Mucosa of rectum (tissue), 2 donors: ENCODE measurements around the gene PEX11A.

Experiments
- H3K27ac ChIP-seq, 2 donors: one replicate each; pipeline ENCODE4 v1.7.0; 2013; ENCODE audit warnings: inconsistent platforms in 2 of 2, low read depth in 2 of 2, low read length in 2 of 2
- H3K27me3 ChIP-seq, 2 donors: one replicate each; pipeline ENCODE4 v1.7.0; 2013; ENCODE audit warnings: low read length in 2 of 2; ENCODE audit not compliant: control insufficient read depth in 2 of 2, insufficient read depth in 2 of 2
- H3K36me3 ChIP-seq, 2 donors: one replicate each; pipeline ENCODE4 v1.7.0; 2013; ENCODE audit warnings: low read length in 2 of 2; ENCODE audit not compliant: control insufficient read depth in 2 of 2, insufficient read depth in 2 of 2
- H3K4me1 ChIP-seq, 2 donors: one replicate each; pipeline ENCODE4 v1.7.0; 2013; ENCODE audit warnings: low read length in 2 of 2, mild to moderate bottlenecking in 1 of 2; ENCODE audit not compliant: control insufficient read depth in 2 of 2, insufficient read depth in 2 of 2
- H3K4me3 ChIP-seq, 2 donors: one replicate each; pipeline ENCODE4 v1.7.0; 2013; ENCODE audit warnings: low read length in 2 of 2
- H3K9ac ChIP-seq, 2 donors: one replicate each; pipeline ENCODE4 v1.7.0; 2013; ENCODE audit warnings: low read length in 2 of 2, low read depth in 1 of 2, mild to moderate bottlenecking in 1 of 2
- H3K9me3 ChIP-seq, 2 donors: one replicate each; pipeline ENCODE4 v1.7.0; 2013; ENCODE audit warnings: low read length in 2 of 2; ENCODE audit not compliant: control insufficient read depth in 2 of 2
- donor health status: healthy.
- donor health status: Normal muscosa, but diverticular disease.

Gene PEX11A

GRCh38 chr15:89668171-89668570 lies 22.4 kb downstream of the PEX11A start:
- Histone ChIP-seq H3K27me3 (no peaks in the 10 kb centered on the region), H3K27ac (no peak overlapping the region), H3K9ac (no peak overlapping the region)

GRCh38 chr15:89667706-89667960 lies 22.9 kb downstream of the PEX11A start:
- Histone ChIP-seq H3K9ac (no peak overlapping the region), H3K36me3 (no peaks in the 10 kb centered on the region), H3K27me3 (peaks cover 0 to 3% of the 10 kb centered on the region in 2 donors), H3K4me1 (peaks cover 15 to 20% of the 10 kb centered on the region in 2 donors), H3K27ac (no peak overlapping the region), H3K4me3 (no peak overlapping the region), H3K9me3 (no peaks in the 10 kb centered on the region)

More at GRCh38 chr15:89668171-89668570, 22.4 kb downstream of the PEX11A start:
- Histone ChIP-seq H3K36me3 (no peaks in the 10 kb centered on the region), H3K4me1 (peaks cover 10 to 15% of the 10 kb centered on the region in 2 donors), H3K9me3 (no peaks in the 10 kb centered on the region), H3K4me3 (no peak overlapping the region)

GRCh38 chr15:89666858-89667705 lies 23.5 kb downstream of the PEX11A start:
- no peak overlapping the region for H3K4me3 ChIP-seq
- peaks cover 19 to 26% of the 10 kb centered on the region in 2 donors for H3K4me1 ChIP-seq
- H3K27ac ChIP-seq: no peak overlapping the region
- H3K36me3 ChIP-seq: no peaks in the 10 kb centered on the region
- H3K9me3 ChIP-seq: no peaks in the 10 kb centered on the region
- H3K27me3 ChIP-seq: peaks cover 0 to 3% of the 10 kb centered on the region in 2 donors
- H3K9ac ChIP-seq: no peak overlapping the region

- H3K27me3 ChIP-seq: peaks cover 0 to 3% of the 10 kb centered on the region in 2 donors
- H3K4me3 ChIP-seq: peak overlapping the region; percentile 51 to 52
- peaks cover 19 to 24% of the 10 kb centered on the region in 2 donors for H3K4me1 ChIP-seq
- no peaks in the 10 kb centered on the region for H3K36me3 ChIP-seq
- H3K27ac ChIP-seq: peak overlapping the region; percentile 61 to 71
- H3K9ac ChIP-seq: peak overlapping the region in 1 of 2 donors; percentile 10
- no peaks in the 10 kb centered on the region for H3K9me3 ChIP-seq
Measured at GRCh38 chr15:89666184-89666857, 24.2 kb downstream of the PEX11A start.

GRCh38 chr15:89665449-89666181 lies 24.9 kb downstream of the PEX11A start:
- peak overlapping the region; percentile 51 to 52 for H3K4me3 ChIP-seq
- H3K4me1 ChIP-seq: peaks cover 19 to 21% of the 10 kb centered on the region in 2 donors
- H3K9me3 ChIP-seq: no peaks in the 10 kb centered on the region
- H3K9ac ChIP-seq: peak overlapping the region; percentile 10 to 76
- peak overlapping the region; percentile 61 to 71 for H3K27ac ChIP-seq
- H3K36me3 ChIP-seq: no peaks in the 10 kb centered on the region
- H3K27me3 ChIP-seq: peaks cover 0 to 3% of the 10 kb centered on the region in 2 donors

- H3K9ac ChIP-seq: peak overlapping the region in 1 of 2 donors; percentile 76
- H3K36me3 ChIP-seq: no peaks in the 10 kb centered on the region
- peak overlapping the region in 1 of 2 donors; percentile 61 for H3K27ac ChIP-seq
Measured at GRCh38 chr15:89664441-89665350, 25.9 kb downstream of the PEX11A start.

GRCh38 chr15:89662893-89663626 lies 27.5 kb downstream of the PEX11A start:
- Histone ChIP-seq H3K9ac (peak overlapping the region; percentile 53 to 65), H3K4me1 (peaks cover 19 to 21% of the 10 kb centered on the region in 2 donors), H3K9me3 (no peaks in the 10 kb centered on the region), H3K4me3 (peak overlapping the region; percentile 28 to 59), H3K27me3 (peaks cover 0 to 3% of the 10 kb centered on the region in 2 donors), H3K27ac (peak overlapping the region; percentile 88 to 90), H3K36me3 (no peaks in the 10 kb centered on the region)

More at GRCh38 chr15:89664441-89665350, 25.9 kb downstream of the PEX11A start:
- Histone ChIP-seq H3K4me1 (peaks cover 19 to 21% of the 10 kb centered on the region in 2 donors), H3K27me3 (peaks cover 0 to 3% of the 10 kb centered on the region in 2 donors), H3K9me3 (no peaks in the 10 kb centered on the region), H3K4me3 (peak overlapping the region; percentile 51 to 52)

- Histone ChIP-seq H3K27me3 (peaks cover 3% of the 10 kb centered on the region in 2 donors), H3K9ac (no peak overlapping the region), H3K4me1 (peaks cover 17 to 20% of the 10 kb centered on the region in 2 donors), H3K36me3 (no peaks in the 10 kb centered on the region), H3K27ac (no peak overlapping the region), H3K4me3 (no peak overlapping the region), H3K9me3 (no peaks in the 10 kb centered on the region)
Measured at GRCh38 chr15:89660556-89660955, 30.0 kb downstream of the PEX11A start.

GRCh38 chr15:89659295-89659694 lies 31.3 kb downstream of the PEX11A start:
- peaks cover 12 to 21% of the 10 kb centered on the region in 2 donors for H3K4me1 ChIP-seq
- no peaks in the 10 kb centered on the region for H3K36me3 ChIP-seq
- H3K27me3 ChIP-seq: peaks cover 6 to 10% of the 10 kb centered on the region in 2 donors
- H3K27ac ChIP-seq: no peak overlapping the region
- H3K9ac ChIP-seq: no peak overlapping the region
- no peaks in the 10 kb centered on the region for H3K9me3 ChIP-seq
- no peak overlapping the region for H3K4me3 ChIP-seq
